Measurements from ENCODE around the gene SNAPC4.

SNAPC4 gene

DNA sequence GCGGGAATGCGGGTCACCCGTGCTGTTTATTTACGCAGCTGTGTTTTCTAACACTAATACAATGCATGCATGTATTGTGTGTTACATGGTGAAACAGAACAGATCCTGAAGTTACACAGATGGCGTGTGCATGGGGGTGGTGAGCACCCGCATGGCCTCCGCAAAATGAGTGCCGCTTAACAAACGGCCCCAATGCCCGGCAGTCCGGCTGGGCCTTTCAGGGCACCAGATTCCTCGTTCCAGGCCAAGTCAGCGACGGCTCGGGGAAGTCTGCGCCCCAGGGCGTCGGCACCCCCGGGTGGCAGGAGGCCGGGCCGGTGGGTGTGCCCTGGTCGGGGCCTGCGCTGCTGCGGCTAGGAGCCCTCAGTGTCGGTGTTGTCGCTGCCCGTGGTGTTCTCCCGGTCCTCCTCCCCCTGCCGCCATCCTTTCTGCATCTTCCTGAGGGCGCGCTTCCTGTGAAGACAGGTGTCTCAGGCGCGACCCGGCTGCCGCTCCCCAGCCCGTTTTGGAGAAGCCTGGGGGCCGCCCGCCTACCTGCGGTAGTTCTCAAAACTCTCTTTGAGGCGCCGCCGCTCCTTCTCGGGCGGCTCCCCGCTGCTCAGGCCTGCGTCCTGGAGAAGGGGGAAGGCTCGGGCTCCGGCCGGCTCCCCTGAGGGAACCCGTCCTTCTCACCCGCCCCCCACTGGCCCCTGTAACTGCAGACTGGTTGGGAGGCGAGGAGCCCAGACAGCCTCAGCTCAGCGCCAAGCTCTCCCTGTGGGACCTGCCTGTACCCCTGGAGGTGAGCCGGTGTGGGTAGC is 35.8 kb downstream of the SNAPC4 start:
- H3K9me3 ChIP-seq (ENCODE audit: control insufficient read depth, low read length) = no peaks in the 10 kb centered on the region
- no peak overlapping the region for H3K27ac ChIP-seq
- H3K4me1 ChIP-seq = peaks cover 3% of the 10 kb centered on the region
- no peaks in the 10 kb centered on the region for H3K79me2 ChIP-seq
- peak overlapping the region; percentile 57 for H3K4me2 ChIP-seq (ENCODE audit: low read length)
- no peaks in the 10 kb centered on the region for H3K36me3 ChIP-seq (ENCODE audit: control insufficient read depth, insufficient read depth, low read length)
- TF ChIP-seq, protein P1, sequence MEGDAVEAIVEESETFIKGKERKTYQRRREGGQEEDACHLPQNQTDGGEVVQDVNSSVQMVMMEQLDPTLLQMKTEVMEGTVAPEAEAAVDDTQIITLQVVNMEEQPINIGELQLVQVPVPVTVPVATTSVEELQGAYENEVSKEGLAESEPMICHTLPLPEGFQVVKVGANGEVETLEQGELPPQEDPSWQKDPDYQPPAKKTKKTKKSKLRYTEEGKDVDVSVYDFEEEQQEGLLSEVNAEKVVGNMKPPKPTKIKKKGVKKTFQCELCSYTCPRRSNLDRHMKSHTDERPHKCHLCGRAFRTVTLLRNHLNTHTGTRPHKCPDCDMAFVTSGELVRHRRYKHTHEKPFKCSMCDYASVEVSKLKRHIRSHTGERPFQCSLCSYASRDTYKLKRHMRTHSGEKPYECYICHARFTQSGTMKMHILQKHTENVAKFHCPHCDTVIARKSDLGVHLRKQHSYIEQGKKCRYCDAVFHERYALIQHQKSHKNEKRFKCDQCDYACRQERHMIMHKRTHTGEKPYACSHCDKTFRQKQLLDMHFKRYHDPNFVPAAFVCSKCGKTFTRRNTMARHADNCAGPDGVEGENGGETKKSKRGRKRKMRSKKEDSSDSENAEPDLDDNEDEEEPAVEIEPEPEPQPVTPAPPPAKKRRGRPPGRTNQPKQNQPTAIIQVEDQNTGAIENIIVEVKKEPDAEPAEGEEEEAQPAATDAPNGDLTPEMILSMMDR (IDR thresholded peaks at IDR 0.05) = no peak
- H3K27me3 ChIP-seq (ENCODE audit: control insufficient read depth, insufficient read depth, low read length) = no peaks in the 10 kb centered on the region
- H3K4me3 ChIP-seq (ENCODE audit: low read depth, low read length) = no peak overlapping the region
- H3K9ac ChIP-seq = no peak overlapping the region
- no peak overlapping the region for H2AFZ ChIP-seq

DNA sequence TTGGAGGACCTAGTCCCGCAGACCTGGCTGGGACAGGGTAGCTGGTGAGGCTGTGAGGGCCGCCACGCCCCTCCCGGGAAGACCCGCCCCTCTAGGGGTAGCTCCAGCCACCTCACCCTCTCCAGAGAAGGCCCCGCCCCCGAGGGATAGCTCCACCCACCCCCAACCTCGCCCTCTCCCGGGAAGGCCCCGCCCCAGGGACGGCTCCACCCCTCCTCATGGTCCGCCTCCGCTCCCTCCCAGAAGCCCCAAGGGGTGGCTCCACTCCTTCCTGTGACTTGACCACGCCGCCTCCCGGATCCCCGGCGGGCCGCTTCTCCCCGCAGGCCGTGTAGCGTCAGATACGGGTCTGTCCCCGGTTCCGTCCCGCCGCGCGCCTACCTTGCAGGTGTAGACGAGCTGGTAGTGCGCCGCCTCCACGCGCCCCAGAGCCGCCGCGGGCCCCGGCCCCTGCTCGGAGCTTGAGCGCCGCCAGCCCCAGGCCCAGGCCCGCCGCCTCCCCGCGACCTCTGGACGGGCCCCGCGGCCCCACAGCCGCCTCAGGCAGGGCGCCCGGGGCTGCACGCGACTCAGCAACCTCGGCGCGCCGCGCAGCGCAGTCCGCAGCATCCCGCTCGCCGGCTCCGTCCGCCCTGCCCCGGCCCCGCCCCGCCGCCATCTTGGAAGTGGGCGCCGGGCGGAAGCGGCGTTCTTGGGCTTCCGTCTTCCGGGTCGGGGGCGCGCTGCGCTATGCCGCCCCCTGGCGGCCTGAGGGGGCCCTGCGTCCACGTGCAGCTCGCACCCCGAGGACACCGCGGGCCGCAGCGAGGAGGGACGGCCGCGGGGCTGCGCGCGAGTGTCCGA is 36.6 kb downstream of the SNAPC4 start, which contains the start of gene DNLZ:
TSS of gene DNLZ (minus strand) at position 639 of the 843 bp plus-strand sequence. CDS start at position 609, 30 bp downstream.
- H3K4me3 ChIP-seq (ENCODE audit: low read depth, low read length) = peak within 1 kb of the TSS; percentile 65
- peaks cover 3% of the 10 kb centered on the region for H3K4me1 ChIP-seq
- no peaks in the 10 kb centered on the region for H3K27me3 ChIP-seq (ENCODE audit: control insufficient read depth, insufficient read depth, low read length)
- H3K4me2 ChIP-seq (ENCODE audit: low read length) = peak within 1 kb of the TSS; percentile 77
- no peaks in the 10 kb centered on the region for H3K36me3 ChIP-seq (ENCODE audit: control insufficient read depth, insufficient read depth, low read length)
- TF ChIP-seq, protein P1 (IDR thresholded peaks at IDR 0.05) = peak; percentile 92
- H3K27ac ChIP-seq = peak within 1 kb of the TSS; percentile 62
- no peaks in the 10 kb centered on the region for H3K9me3 ChIP-seq (ENCODE audit: control insufficient read depth, low read length)
- no peaks in the 10 kb centered on the region for H3K79me2 ChIP-seq
- peak within 1 kb of the TSS; percentile 66 for H2AFZ ChIP-seq
- H3K9ac ChIP-seq = no peak within 1 kb of the TSS

DNA sequence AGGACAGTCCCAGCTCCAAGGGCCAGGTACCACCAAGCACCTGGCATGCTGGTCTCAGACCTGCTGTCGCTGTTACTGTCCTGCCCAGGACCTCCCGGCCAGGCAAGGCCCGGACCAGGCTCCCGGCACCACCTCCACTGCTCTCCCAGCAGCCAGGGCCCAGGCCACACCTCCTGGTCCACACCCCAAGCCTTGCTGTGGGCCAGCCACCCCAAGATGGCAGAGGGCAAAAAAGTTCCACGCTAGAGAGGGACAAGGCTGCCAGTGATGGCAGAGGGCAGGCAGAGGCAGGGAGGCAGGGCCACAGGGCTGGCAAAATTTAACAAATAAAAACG is 37.6 kb downstream of the SNAPC4 start:
- Histone ChIP-seq H3K4me1 (peaks cover 3% of the 10 kb centered on the region), H3K79me2 (no peaks in the 10 kb centered on the region), H3K9ac (no peak overlapping the region), H3K27ac (no peak overlapping the region), H3K4me3 (ENCODE audit: low read depth, low read length) (peak overlapping the region; percentile 31), H3K4me2 (ENCODE audit: low read length) (no peak overlapping the region), H3K36me3 (ENCODE audit: control insufficient read depth, insufficient read depth, low read length) (no peaks in the 10 kb centered on the region), H2AFZ (no peak overlapping the region), H3K9me3 (ENCODE audit: control insufficient read depth, low read length) (no peaks in the 10 kb centered on the region), H3K27me3 (ENCODE audit: control insufficient read depth, insufficient read depth, low read length) (no peaks in the 10 kb centered on the region)
- TF ChIP-seq, protein P1 (IDR thresholded peaks at IDR 0.05) = no peak

DNA sequence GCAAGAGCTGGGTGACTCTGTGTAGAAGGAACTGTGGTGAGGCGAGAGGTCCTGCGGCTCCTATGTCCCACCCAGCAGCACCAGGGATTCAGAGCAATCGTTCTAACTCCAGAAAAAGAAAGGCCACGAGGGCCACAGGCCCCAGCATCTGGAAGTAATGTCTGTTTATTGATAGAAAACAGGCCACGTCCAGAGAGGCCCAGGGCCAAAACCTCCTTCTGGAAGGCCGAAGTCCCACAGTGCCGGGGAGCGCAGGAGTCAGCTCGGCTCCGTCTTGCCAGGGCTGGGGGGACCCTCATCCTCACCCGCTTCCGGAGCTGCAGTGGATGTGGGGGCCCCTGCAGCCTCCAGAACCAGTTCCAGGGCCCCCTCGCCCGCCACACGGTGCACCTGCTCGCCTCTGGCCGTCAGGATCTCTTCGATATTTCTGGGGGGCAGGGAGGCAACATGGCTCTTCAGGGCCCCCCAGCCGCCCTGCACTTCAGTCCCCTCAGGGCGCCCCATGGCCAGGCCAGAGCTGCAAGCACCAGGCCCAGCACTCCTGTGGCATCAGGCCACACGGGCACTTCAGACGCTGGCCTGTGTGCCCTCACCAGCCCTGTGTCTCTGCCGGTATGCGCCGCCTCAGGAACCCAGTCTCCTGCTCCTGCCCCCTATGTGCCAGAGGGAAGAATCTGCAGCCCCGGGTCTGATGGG is 38.1 kb downstream of the SNAPC4 start:
- Histone ChIP-seq H3K4me1 (peaks cover 3% of the 10 kb centered on the region), H3K79me2 (no peaks in the 10 kb centered on the region), H3K4me3 (ENCODE audit: low read depth, low read length) (no peak overlapping the region), H3K27me3 (ENCODE audit: control insufficient read depth, insufficient read depth, low read length) (no peaks in the 10 kb centered on the region), H3K27ac (no peak overlapping the region), H3K4me2 (ENCODE audit: low read length) (no peak overlapping the region), H3K9ac (no peak overlapping the region), H3K9me3 (ENCODE audit: control insufficient read depth, low read length) (no peaks in the 10 kb centered on the region), H2AFZ (no peak overlapping the region), H3K36me3 (ENCODE audit: control insufficient read depth, insufficient read depth, low read length) (no peaks in the 10 kb centered on the region)
- TF ChIP-seq, protein P1 (IDR thresholded peaks at IDR 0.05) = no peak
